Stromal cell of bone marrow (primary cell): ENCODE data around the gene SEPTIN1.
"Not testable (repeated sequence)": the region's sequence is repeated elsewhere in the genome, so short reads cannot be mapped to it uniquely, and the experiment has no call there.

ENCODE experiments used
- DNase-seq: peaks from one replicate; pipeline ENCODE4 v3.0.0-alpha.2; 2012; ENCODE audit warnings: low read depth

The SEPTIN1 gene

GRCh38 chr16:30401768-30402425 lies 19.5 kb upstream of the SEPTIN1 start:
- DNase-seq, result no peak

GRCh38 chr16:30399435-30400186 lies 17.2 kb upstream of the SEPTIN1 start:
- DNase-seq, result no peak

- DNase-seq, result no peak
These were observed 16.5 kb upstream of the SEPTIN1 start for GRCh38 chr16:30398661-30399434.

- DNase-seq, result no peak
These were observed 15.7 kb upstream of the SEPTIN1 start for GRCh38 chr16:30397776-30398660.

GRCh38 chr16:30397056-30397455 lies 14.7 kb upstream of the SEPTIN1 start:
- no peak for DNase-seq

GRCh38 chr16:30396627-30397026 lies 14.3 kb upstream of the SEPTIN1 start:
- not testable (repeated sequence) for DNase-seq

GRCh38 chr16:30395992-30396585 lies 13.7 kb upstream of the SEPTIN1 start:
- DNase-seq, result no peak

- peak; percentile 81 for DNase-seq
These were observed 13.0 kb upstream of the SEPTIN1 start, which contains the start of gene ZNF48 for GRCh38 chr16:30395155-30395991. Gene ZNF48, plus strand, starts transcription at chr16:30395420. Its CDS starts 375 bp downstream, at chr16:30395795.

- no peak for DNase-seq
These were observed 12.3 kb upstream of the SEPTIN1 start for GRCh38 chr16:30394592-30395154.

- no peak for DNase-seq
These were observed 1.2 kb upstream of the SEPTIN1 start for GRCh38 chr16:30383521-30383920.

- no peak for DNase-seq
These were observed 895 bp downstream of the SEPTIN1 start for GRCh38 chr16:30381291-30382041.

GRCh38 chr16:30380803-30381208 lies 1.6 kb downstream of the SEPTIN1 start:
- DNase-seq, result no peak

- no peak for DNase-seq
These were observed 2.1 kb downstream of the SEPTIN1 start for GRCh38 chr16:30380072-30380802.

GRCh38 chr16:30379158-30379783 lies 3.1 kb downstream of the SEPTIN1 start:
- DNase-seq, result no peak

- peak; percentile 97 for DNase-seq
These were observed 3.9 kb downstream of the SEPTIN1 start for GRCh38 chr16:30378236-30379157.

GRCh38 chr16:30377812-30378235 lies 4.5 kb downstream of the SEPTIN1 start:
- peak; percentile 60 for DNase-seq
